HL-60/S4 treated with retinoic acid at 250 ng/mL for 4 days and 3 days (cell line): Measurements from ENCODE around the gene MSANTD2.

ENCODE experiments used
- in situ Hi-C: fragments of 300-500 bp; cut with MboI; formaldehyde crosslinking; loops from 2 replicates; pipeline ENCODE4 v1.7.0; 2022; ENCODE audit warnings: low sequenced_read_pairs

MSANTD2 gene

DNA sequence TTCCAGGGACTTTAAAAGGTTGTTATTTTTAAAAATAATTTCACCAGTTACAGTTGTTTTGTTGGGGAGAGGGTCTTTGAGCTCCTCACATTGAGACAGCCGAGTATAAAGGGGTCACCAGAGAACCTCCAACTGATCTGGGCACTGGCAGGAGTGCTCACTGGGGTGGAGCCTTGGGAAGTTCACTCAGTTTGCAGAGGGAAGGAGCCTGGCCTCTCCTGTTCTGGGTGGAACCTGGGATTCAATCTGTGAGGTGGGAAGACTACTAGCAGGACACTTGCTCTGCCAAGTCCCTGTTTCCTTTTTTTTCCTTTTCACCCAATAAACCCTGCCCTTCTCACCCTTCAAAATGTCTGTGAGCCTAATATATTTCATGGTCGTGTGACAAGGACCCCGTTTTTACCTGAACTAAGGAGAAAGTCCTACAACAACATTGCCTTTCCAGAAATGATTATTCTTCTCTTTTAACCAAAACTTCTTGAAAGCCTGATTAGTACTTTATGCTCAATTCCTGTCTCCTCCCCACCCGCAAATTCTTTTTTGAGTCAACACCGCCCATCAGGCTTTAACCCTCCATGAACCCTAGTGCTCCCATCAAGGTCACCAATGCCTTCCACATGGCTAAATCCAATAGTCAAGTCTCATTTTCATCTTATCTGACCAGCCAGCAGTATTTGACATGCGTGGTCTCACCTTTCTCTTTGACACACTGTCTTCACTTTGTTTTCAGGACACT is 22.0 kb upstream of the MSANTD2 start:
- in situ Hi-C loops, result no loop called here

GRCh38 chr11:124817036-124817435 is 16.8 kb upstream of the MSANTD2 start:
- in situ Hi-C loops, result no loop called here

GRCh38 chr11:124814739-124815138 is 14.5 kb upstream of the MSANTD2 start:
- in situ Hi-C loops, result no loop called here

- in situ Hi-C loops, result no loop called here
These were observed 12.7 kb upstream of the MSANTD2 start for GRCh38 chr11:124812876-124813275.

DNA sequence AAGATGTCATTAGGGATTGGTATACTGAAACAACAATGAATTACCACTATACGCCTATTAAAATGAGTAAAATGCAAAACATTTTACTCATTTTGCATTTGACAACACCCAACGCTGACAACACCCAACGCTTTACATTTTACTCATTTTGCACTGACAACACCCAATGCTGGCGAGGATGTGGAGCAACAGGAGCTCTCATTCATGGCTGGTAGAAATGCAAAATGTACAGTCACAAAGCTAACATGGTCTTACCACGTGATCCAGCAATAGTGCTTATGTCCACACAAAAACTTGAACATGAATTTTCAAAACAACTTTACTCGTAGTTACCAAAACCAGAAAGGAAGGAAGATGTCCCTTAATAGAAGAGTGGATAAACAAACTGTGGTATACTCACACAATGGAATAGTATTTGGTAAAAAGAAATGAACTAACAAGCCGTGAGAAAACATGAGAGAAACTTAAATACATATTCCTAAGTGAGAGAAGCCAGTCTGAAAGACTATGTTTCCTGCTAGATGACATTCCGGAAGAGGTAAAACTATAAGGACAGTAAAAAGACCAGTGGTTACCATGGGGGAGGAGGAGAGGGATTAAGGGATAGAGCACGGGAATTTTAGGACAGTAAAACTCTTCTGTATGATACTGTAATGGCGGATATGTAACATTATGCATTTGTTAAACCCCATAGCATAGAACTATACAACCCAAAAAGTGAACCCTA is 11.4 kb upstream of the MSANTD2 start:
- in situ Hi-C loops, result no loop called here

DNA sequence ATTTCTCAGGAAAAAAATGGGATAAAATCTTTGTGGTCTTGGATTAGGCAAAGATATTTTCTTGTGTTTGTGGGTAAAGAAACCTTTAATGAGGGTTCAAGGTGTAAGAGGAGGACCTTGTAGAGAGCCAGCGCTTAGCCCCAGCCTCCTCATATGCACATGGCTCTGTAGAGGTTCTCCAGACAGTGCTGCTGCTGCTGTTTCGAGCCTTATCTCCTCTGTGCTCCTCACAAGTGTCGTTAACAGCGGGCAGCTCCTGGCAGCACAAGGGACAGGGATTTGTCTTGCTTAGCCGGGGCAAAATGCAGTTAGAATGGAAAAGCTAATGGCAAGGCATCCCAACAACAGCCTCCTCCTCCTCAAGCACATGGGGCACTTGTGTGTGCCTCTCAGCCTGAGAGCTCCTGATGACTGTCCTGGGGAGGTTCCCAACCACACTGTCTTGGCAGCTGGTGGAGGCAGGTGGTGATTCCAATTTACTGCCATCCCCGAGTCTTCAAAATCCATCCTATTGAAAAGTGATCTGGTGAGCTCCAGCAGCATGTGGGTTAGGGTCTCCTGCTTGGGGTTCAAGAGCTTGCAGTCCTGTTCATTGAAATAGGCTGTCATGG is 7.6 kb upstream of the MSANTD2 start:
- in situ Hi-C loops, result no loop called here

DNA sequence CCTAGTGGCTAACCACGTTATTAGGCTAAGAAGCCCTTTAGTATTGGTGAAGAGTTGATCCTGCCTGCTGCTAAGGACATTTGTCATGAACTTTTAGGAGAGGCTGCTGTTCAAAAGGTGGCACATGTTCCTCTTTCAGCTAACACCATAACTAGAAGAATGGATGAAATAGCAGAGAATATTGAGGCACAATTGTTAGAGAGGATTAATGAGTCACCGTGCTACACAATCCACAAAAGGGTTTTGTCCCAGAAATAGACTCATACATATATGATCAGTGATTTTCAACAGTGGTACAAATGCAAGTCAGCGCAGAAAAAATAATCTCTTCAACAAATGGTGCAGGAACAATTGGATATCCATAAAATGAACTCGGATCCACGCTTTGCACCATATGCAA is 7.0 kb upstream of the MSANTD2 start:
- in situ Hi-C loops, result no loop called here

- in situ Hi-C loops, result no loop called here
These were observed 4.7 kb upstream of the MSANTD2 start for GRCh38 chr11:124804884-124805283.

GRCh38 chr11:124801636-124802312 is 1.6 kb upstream of the MSANTD2 start:
- in situ Hi-C loops, result no loop called here

GRCh38 chr11:124801014-124801413 is 808 bp upstream of the MSANTD2 start:
- in situ Hi-C loops, result no loop called here

- in situ Hi-C loops, result no loop called here
These were observed 619 bp downstream of the MSANTD2 start for GRCh38 chr11:124799348-124800225.

DNA sequence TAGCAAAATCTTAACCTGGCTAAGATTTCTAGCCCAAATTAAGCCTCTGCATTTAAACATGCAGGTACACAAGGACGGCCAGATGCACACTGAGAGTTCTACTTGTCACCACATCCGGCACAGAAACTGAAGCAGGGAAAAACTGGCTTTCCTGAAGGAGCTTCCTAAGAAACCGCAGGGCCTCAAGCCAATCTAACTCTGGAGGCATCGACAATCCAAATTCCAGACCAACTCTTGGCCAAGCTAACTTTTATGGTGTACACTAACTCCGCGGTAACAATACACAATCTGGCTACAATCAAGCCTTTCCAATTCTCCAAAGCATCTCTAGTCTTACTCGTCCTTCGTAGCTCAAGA is 1.2 kb downstream of the MSANTD2 start:
- in situ Hi-C loops, result no loop called here

- in situ Hi-C loops, result no loop called here
These were observed 3.9 kb downstream of the MSANTD2 start for GRCh38 chr11:124796312-124796711.

- in situ Hi-C loops, result no loop called here
These were observed 6.5 kb downstream of the MSANTD2 start for GRCh38 chr11:124793466-124794278.

- in situ Hi-C loops, result no loop called here
These were observed 8.4 kb downstream of the MSANTD2 start for GRCh38 chr11:124791626-124792341.

DNA sequence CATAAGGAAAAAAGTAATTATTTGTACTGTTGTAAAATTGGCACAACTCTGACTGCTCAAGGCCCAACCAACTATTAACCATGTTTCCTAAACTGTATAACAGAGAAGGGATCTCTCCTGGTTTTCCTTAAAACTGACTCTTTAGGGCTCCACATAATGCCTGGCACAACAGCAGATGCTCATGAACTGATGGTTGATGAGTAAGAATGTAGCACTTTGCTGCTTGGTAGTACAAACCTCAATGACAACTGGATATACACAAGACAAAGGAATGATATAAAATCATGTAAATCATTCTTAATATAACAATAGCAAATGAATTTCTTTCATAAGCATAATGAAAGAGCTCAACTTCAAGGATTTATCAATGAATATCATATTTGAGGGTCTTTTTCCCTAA is 11.7 kb downstream of the MSANTD2 start:
- in situ Hi-C loops, result no loop called here

DNA sequence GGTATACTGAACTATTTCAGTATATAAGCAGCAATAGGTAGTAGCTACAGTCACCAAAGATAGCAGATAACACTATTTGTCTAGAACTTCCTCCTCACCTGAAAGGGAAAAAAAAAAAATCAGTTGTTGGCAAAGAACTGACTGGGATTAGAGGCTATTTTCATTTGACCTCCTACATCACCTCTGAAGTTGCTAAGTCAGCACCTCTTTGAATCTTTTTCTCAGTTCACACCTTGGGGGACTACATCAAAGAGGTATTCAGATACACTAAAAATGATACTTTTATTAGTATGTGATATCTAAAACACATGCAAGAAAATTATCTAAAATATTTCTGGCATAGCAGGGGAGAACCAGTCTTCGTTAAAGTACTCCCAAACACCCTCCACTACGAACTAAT is 16.2 kb downstream of the MSANTD2 start:
- in situ Hi-C loops, result no loop called here

GRCh38 chr11:124783002-124783401 is 17.2 kb downstream of the MSANTD2 start:
- in situ Hi-C loops, result no loop called here

DNA sequence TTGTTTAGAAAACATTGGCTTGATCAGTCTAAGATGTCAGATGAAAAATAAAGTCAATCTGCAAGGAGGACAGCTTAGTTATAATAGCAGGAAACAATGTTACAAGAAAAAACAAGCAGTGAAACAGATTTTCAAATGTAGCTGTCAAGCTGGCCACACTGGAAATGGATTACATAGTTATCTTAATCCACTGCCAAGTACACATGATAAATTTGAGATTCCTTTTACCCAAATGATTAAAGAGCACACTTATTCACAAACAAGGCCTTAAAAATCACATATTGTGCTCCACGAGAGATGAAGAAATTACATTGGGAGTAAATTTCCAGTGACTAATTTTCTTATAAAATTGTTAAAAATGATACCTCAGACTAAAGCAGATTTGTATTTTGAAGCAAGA is 20.6 kb downstream of the MSANTD2 start:
- in situ Hi-C loops, result no loop called here
